Activated CD4-positive, alpha-beta T cell treated with anti-CD3 and anti-CD28 coated beads, Interleukin-2, Interleukin-4, amounts not matched to agents 100 ng/mL and 50 ng/mL, durations not matched to agents 16 hours and 8 hours (primary cell): Measurements from ENCODE around the gene RAI1.

Experiments used
- DNase-seq: peaks from one replicate; pipeline ENCODE4 v3.0.0-alpha.2; 2020; ENCODE audit warnings: low spot score

RAI1 gene

GRCh38 chr17:17730250-17730935 lies 49.1 kb downstream of the RAI1 start:
- DNase-seq, result no peak

GRCh38 chr17:17732444-17732843 lies 51.2 kb downstream of the RAI1 start:
- DNase-seq, result no peak

GRCh38 chr17:17732892-17733670 lies 51.8 kb downstream of the RAI1 start:
- DNase-seq, result no peak

- DNase-seq, result no peak
These were observed 55.2 kb downstream of the RAI1 start for GRCh38 chr17:17736205-17737183.

- no peak for DNase-seq
These were observed 57.0 kb downstream of the RAI1 start for GRCh38 chr17:17737961-17738894.

GRCh38 chr17:17738901-17739300 lies 57.6 kb downstream of the RAI1 start:
- DNase-seq, result no peak

GRCh38 chr17:17739388-17740066 lies 58.3 kb downstream of the RAI1 start:
- DNase-seq, result no peak

- DNase-seq, result peak; percentile 17
These were observed 59.5 kb downstream of the RAI1 start for GRCh38 chr17:17740615-17741348.

- no peak for DNase-seq
These were observed 60.2 kb downstream of the RAI1 start for GRCh38 chr17:17741349-17742023.

- no peak for DNase-seq
These were observed 60.9 kb downstream of the RAI1 start for GRCh38 chr17:17742133-17742621.

- no peak for DNase-seq
These were observed 61.6 kb downstream of the RAI1 start for GRCh38 chr17:17742688-17743390.

GRCh38 chr17:17743391-17744112 lies 62.3 kb downstream of the RAI1 start:
- DNase-seq, result no peak

GRCh38 chr17:17744116-17744515 lies 62.9 kb downstream of the RAI1 start:
- DNase-seq, result no peak

GRCh38 chr17:17745476-17746455 lies 64.5 kb downstream of the RAI1 start:
- DNase-seq, result no peak

- DNase-seq, result no peak
These were observed 66.9 kb downstream of the RAI1 start for GRCh38 chr17:17748179-17748578.

GRCh38 chr17:17748604-17749003 lies 67.3 kb downstream of the RAI1 start:
- DNase-seq, result no peak
